Mucosa of stomach (tissue), 1 donor: ENCODE measurements around the gene TRIM46.
"Not testable (repeated sequence)": the region's sequence is repeated elsewhere in the genome, so short reads cannot be mapped to it uniquely, and the experiment has no call there.

Source experiments
- H3K27me3 ChIP-seq: one replicate; pipeline ENCODE4 v1.7.0; 2013; ENCODE audit warnings: mild to moderate bottlenecking, low read length; ENCODE audit not compliant: control insufficient read depth, insufficient read depth
- H3K36me3 ChIP-seq: one replicate; pipeline ENCODE4 v1.7.0; 2013; ENCODE audit warnings: low read length; ENCODE audit not compliant: control insufficient read depth, insufficient read depth
- H3K4me1 ChIP-seq: one replicate; pipeline ENCODE4 v1.7.0; 2013; ENCODE audit warnings: mild to moderate bottlenecking, low read length; ENCODE audit not compliant: control insufficient read depth, insufficient read depth
- H3K4me3 ChIP-seq: one replicate; pipeline ENCODE4 v1.7.0; 2013; ENCODE audit warnings: low read length
- H3K9ac ChIP-seq: one replicate; pipeline ENCODE4 v1.7.0; 2013; ENCODE audit warnings: mild to moderate bottlenecking, low read length, moderate library complexity
- H3K9me3 ChIP-seq: one replicate; pipeline ENCODE4 v1.7.0; 2013; ENCODE audit warnings: mild to moderate bottlenecking, low read length, moderate library complexity; ENCODE audit not compliant: control insufficient read depth
- donor health status: Pancreatic carcinoma.

The TRIM46 gene

GRCh38 chr1:155206891-155207805 is 33.5 kb downstream of the TRIM46 start:
- Histone ChIP-seq H3K4me3 (no peak overlapping the region), H3K36me3 (no peaks in the 10 kb centered on the region), H3K9me3 (no peaks in the 10 kb centered on the region), H3K9ac (peak overlapping the region; percentile 87), H3K4me1 (peaks cover 27% of the 10 kb centered on the region), H3K27me3 (no peaks in the 10 kb centered on the region)

DNA sequence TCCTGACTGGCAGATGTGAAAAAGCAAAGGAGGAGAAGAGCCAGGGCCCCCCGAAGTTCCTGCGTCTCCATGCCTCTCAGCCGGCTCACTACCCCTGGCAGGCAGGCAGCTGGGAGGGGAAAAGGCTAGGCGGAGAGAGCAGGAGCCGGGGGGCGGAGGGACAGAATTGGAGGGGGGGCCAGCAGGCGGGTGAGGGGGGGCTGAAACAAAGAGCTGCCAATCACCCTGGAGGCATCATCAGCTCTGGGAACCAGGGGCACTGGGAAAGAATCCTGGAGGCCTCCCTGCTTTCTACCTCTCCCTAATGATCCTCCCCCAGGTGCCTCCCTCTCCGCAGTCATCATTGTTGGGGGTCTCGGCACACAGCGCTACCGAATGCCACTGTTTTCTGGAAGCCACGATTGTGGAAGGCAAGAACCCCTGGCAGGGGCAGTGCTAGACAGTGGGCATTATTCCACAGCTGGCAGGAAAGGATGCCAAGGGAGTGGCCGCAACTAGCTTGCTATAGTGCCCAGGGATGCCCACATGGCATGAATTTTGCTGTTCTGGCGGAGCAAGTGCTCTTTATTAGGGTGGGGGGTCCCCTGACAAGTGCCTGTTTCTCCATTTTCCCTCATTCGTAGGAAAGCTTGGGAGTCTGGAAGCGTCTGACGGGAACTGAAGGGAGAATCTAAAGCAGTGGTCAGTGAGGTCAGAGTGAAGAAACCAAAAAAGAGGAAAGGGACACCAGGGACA is 34.3 kb downstream of the TRIM46 start, which contains the start of gene THBS3:
THBS3 (minus strand) TSS at position 92 of the 735 bp plus-strand sequence; CDS start at position 71, 21 bp downstream.
- Histone ChIP-seq H3K27me3 (no peaks in the 10 kb centered on the region), H3K4me3 (peak within 1 kb of the TSS; percentile 94), H3K9me3 (no peaks in the 10 kb centered on the region), H3K36me3 (no peaks in the 10 kb centered on the region), H3K4me1 (peaks cover 27% of the 10 kb centered on the region), H3K9ac (peak within 1 kb of the TSS; percentile 87)

- Histone ChIP-seq H3K4me3 (peak within 1 kb of the TSS; percentile 94), H3K9me3 (no peaks in the 10 kb centered on the region), H3K36me3 (no peaks in the 10 kb centered on the region), H3K27me3 (no peaks in the 10 kb centered on the region), H3K9ac (peak within 1 kb of the TSS; percentile 87), H3K4me1 (peaks cover 27% of the 10 kb centered on the region)
Observed at GRCh38 chr1:155208541-155209311, 35.1 kb downstream of the TRIM46 start, which contains the start of gene MTX1. MTX1 (plus strand) TSS chr1:155208695; CDS start chr1:155208805, 110 bp downstream.

DNA sequence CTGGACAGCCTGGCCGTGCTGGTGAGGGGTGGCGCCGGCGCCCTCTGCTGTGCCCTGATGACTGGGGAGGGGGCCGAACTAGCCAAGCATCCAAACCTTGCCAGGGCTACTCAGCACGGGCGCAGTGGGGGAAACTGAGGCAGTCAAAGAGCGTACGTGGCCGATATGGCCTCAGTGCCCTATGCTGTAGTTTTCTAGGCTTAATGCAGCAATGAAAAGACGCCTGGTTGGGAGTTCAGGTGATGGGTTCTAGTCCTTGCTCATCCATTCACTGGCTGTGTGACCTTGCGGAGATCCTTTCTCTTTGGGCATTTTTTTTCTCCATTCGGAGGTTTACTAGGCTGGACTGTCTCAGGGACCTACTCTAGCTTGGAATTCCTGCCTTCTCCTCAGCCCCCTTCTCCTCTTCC is 35.7 kb downstream of the TRIM46 start:
- peak overlapping the region; percentile 94 for H3K4me3 ChIP-seq
- no peaks in the 10 kb centered on the region for H3K36me3 ChIP-seq
- no peaks in the 10 kb centered on the region for H3K27me3 ChIP-seq
- H3K9ac ChIP-seq: peak overlapping the region; percentile 87
- H3K9me3 ChIP-seq: no peaks in the 10 kb centered on the region
- H3K4me1 ChIP-seq: peaks cover 27% of the 10 kb centered on the region

GRCh38 chr1:155210314-155211104 is 36.9 kb downstream of the TRIM46 start:
- H3K9ac ChIP-seq: no peak overlapping the region

GRCh38 chr1:155211381-155212050 is 37.9 kb downstream of the TRIM46 start:
- not testable (repeated sequence) for H3K27me3 ChIP-seq, H3K9ac ChIP-seq, H3K36me3 ChIP-seq, H3K4me3 ChIP-seq, H3K9me3 ChIP-seq
- peaks cover 27% of the 10 kb centered on the region for H3K4me1 ChIP-seq

More at GRCh38 chr1:155210314-155211104, 36.9 kb downstream of the TRIM46 start:
- no peaks in the 10 kb centered on the region for H3K9me3 ChIP-seq
- no peaks in the 10 kb centered on the region for H3K36me3 ChIP-seq
- H3K4me1 ChIP-seq: peaks cover 27% of the 10 kb centered on the region
- no peaks in the 10 kb centered on the region for H3K27me3 ChIP-seq
- no peak overlapping the region for H3K4me3 ChIP-seq

GRCh38 chr1:155212051-155212440 is 38.4 kb downstream of the TRIM46 start:
- H3K9ac ChIP-seq, H3K36me3 ChIP-seq, H3K4me3 ChIP-seq, H3K27me3 ChIP-seq, H3K9me3 ChIP-seq: not testable (repeated sequence)
- H3K4me1 ChIP-seq: peaks cover 23% of the 10 kb centered on the region

DNA sequence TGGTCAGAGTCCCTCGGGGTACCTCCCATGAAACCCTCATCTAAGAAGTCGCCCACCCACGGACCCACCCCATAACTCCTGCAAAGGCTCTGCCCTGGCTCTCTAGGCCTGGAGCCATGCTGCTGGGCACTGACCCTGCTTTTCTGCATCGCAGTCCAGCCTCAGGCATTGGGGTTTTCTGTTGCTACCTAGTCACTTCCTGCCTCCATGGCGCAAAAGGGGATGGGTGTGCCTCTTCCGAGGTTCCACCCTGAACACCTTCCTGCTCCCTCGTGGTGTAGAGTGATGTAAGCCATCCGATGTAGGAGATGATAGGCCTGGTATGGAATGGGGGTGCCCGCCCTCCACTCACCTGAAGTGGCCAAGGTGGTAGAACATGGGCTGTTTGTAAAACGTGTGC is 41.1 kb downstream of the TRIM46 start:
- not testable (repeated sequence) for H3K9me3 ChIP-seq, H3K4me1 ChIP-seq, H3K9ac ChIP-seq, H3K4me3 ChIP-seq, H3K27me3 ChIP-seq, H3K36me3 ChIP-seq

DNA sequence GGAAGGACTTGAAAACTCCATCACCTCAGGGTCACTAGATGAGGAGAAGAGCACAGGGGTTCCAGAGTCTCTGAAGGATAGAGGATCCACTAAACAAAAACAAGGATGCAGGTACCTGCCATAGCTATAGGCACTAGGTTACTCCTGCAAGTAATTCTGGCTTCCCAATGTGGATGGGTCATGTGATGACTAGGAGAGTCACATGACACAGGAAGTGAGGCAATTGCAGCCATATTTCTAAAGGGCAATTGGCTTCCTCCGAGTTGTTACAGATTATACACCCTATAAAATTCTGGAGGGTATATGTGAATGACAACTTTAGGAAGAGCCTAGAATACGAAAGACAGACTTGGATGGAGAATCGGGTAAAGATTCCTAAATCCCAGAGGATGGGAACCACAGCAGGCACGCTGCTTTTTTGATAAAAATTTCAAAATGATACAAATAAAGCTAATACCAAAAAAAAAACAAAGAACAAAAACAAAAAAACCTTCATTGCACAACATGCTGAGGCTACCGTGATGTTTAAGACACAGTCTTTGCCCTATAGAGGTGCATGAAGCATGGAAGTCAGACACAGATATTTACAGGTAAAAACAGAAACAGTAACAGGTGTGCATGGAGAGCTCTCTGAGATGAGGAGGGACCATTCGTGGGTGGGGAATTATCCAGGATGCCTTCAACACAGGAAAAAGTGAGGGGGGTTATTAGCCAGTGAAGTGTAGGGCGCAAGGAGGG is 45.4 kb downstream of the TRIM46 start:
- H3K27me3 ChIP-seq: no peaks in the 10 kb centered on the region
- H3K36me3 ChIP-seq: no peaks in the 10 kb centered on the region
- no peaks in the 10 kb centered on the region for H3K9me3 ChIP-seq
- H3K4me3 ChIP-seq: no peak overlapping the region
- no peak overlapping the region for H3K9ac ChIP-seq
- H3K4me1 ChIP-seq: peaks cover 15% of the 10 kb centered on the region

DNA sequence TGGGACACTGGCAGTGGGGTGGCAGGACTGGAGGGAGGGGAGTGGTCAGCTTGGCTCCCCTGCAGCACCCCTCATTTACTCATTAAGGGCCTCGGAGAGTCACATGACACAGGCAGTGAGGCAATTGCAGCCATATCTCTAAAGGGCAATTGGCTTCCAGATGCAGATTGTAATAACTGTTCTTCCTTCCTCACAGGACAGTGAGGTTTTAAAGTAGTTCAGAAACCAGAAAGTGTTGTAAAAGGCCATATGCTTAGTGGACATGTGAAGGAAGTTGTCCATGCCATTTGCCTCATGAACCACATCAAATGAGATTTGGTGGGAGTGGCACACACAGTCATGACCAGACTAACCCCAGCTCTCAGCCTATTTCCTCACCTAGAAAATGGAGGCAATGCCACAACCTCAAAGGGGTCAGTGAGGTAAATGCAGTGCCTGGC is 46.0 kb downstream of the TRIM46 start:
- Histone ChIP-seq H3K4me1 (peaks cover 15% of the 10 kb centered on the region), H3K9me3 (no peaks in the 10 kb centered on the region), H3K9ac (no peak overlapping the region), H3K36me3 (no peaks in the 10 kb centered on the region), H3K27me3 (no peaks in the 10 kb centered on the region), H3K4me3 (no peak overlapping the region)
